Adrenal gland (tissue), 12 donors: ENCODE data around the gene KSR2. TPM values are rescaled to one million over a fixed set of nuclear protein-coding genes. Genes with fewer than 3 reads are reported as not detected.
"Not testable (repeated sequence)": the region's sequence is repeated elsewhere in the genome, so short reads cannot be mapped to it uniquely, and the experiment has no call there.

Source experiments
- DNase-seq, 7 donors: peaks; one replicate each; pipeline ENCODE4 v3.0.0-alpha.2; 2019 to 2020
- H3K27ac ChIP-seq, 5 donors: fragments of 200-600 bp; sonication (generic) in 4 of 5; 1 replicate in 3 of 5; 2 replicates in 2 of 5; pipeline versions ENCODE4 v1.5.1 to v1.8.0; 2016 to 2020; ENCODE audit warnings: mild to moderate bottlenecking in 1 of 5
- H3K27me3 ChIP-seq: fragments of 200-600 bp; 2 replicates; pipeline ENCODE4 v1.8.0; 2021
- H3K36me3 ChIP-seq, 2 donors: fragments of 200-600 bp; replicated peaks in 1 of 2; 1 replicate in 1 of 2; 2 replicates in 1 of 2; pipeline versions ENCODE4 v1.5.1 to v1.8.0; 2018 to 2022
- H3K4me1 ChIP-seq, 2 donors: fragments of 200-600 bp; replicated peaks in 1 of 2; 1 replicate in 1 of 2; 2 replicates in 1 of 2; pipeline versions ENCODE4 v1.5.1 to v1.8.0; 2018 to 2021
- H3K4me3 ChIP-seq, 4 donors: fragments of 200-600 bp; sonication (generic) in 3 of 4; one replicate each; pipeline ENCODE4 v1.5.1; 2016 to 2018
- H3K9me3 ChIP-seq, 3 donors: fragments of 200-600 bp; sonication (generic) in 1 of 3; replicated peaks in 1 of 3; 1 replicate in 2 of 3; 2 replicates in 1 of 3; pipeline versions ENCODE4 v1.5.1 to v1.8.0; 2016 to 2021
- CTCF ChIP-seq, 6 experiments: fragments of 450-650 bp in 4 of 6; fragments of 200-600 bp in 2 of 6; sonication (generic) in 1 of 6; IDR thresholded peaks; 1 replicate in 5 of 6; 2 replicates in 1 of 6; pipeline versions ENCODE4 v1.5.1 to v1.8.0; 2016 to 2021; ENCODE audit warnings: antibody characterized with exemption in 6 of 6, mild to moderate bottlenecking in 2 of 6, moderate library complexity in 1 of 6
- POLR2A ChIP-seq, 2 donors: fragments of 450-650 bp; IDR thresholded peaks; one replicate each; pipeline ENCODE4 v1.6.1; 2017; ENCODE audit warnings: antibody characterized with exemption in 2 of 2, mild to moderate bottlenecking in 2 of 2, moderate library complexity in 1 of 2
- WGBS, 4 donors: extraction: QIAGEN DNeasy Blood & Tissue Kit in 2 of 4; methylation state at CpG; one replicate each; pipeline versions ENCODE4 v1.1.5 to v1.1.7; 2013 to 2017; 5-methylcytosine and 5-hydroxymethylcytosine counted together
- intact Hi-C, 2 donors: fragments of 100-400 bp; cut with DNase I; formaldehyde crosslinking; loops; one replicate each; pipeline versions ENCODE4 v1.14.1 to v1.15.0; 2022 to 2023
- polyA plus RNA-seq, 3 donors: library from polyadenylated mRNA; stranded (reverse); fragments of 200-250 nt in 2 of 3; fragments of 350-450 nt in 1 of 3; fragmentation: Illumina TruSeq in 1 of 3; extraction: RNeasy Lipid Tissue Mini Kit (QIAGEN cat#74804) in 1 of 3; gene quantifications; one replicate each; pipeline ENCODE4 v1.2.3, GENCODE V29; 2013 to 2014
- total RNA-seq, 9 donors: library from RNA; depleted of rRNA in 4 of 9; stranded (reverse); fragments of >200 nt in 4 of 9; fragments of 120-200 nt in 1 of 9; fragmentation: NEBNext Ultra II Directional in 1 of 9; extraction: Animal tissue kit (Norgen Biotek cat#: 25700) in 1 of 9; gene quantifications; one replicate each; pipeline versions ENCODE4 v1.1.0 to v1.2.4, GENCODE V29; 2013 to 2023
- donor health status: healthy with polysubstance abuse.
- donor health status: Bipolar disorder and iron deficiency.
- donor health status: DM: yes; HTN: yes; CAD: no.
- donor health status: DM: no; HTN: no; CAD: no.
- donor health status: DM: no; HTN: no; CAD: no.
- donor health status: DM: yes; HTN: yes; CAD: no.

KSR2 gene
- total and polyA plus RNA-seq, 12 donors, result 0.03 to 2.7 (median 0.84) TPM; not detected in 3

- no peaks in the 10 kb centered on the region for H3K9me3 ChIP-seq
- TF ChIP-seq CTCF (IDR thresholded peaks at IDR 0.05) (no peak), POLR2A (IDR thresholded peaks at IDR 0.05) (no peak)
- no peaks in the 10 kb centered on the region for H3K27me3 ChIP-seq
- no peak overlapping the region for H3K4me3 ChIP-seq
- no peaks in the 10 kb centered on the region for H3K36me3 ChIP-seq
- H3K27ac ChIP-seq, result no peak overlapping the region
- 76 to 85% (median 78%) methylated on average over 4 of the region's 4 CpGs for WGBS, 4 donors
- no peak for DNase-seq
- intact Hi-C loops, result no loop called here
- H3K4me1 ChIP-seq, result no peaks in the 10 kb centered on the region
Observed at GRCh38 chr12:117900561-117900960, 68.2 kb downstream of the KSR2 start.

- Histone ChIP-seq H3K9me3 (no peaks in the 10 kb centered on the region), H3K27ac (no peak overlapping the region), H3K27me3 (no peaks in the 10 kb centered on the region), H3K36me3 (no peaks in the 10 kb centered on the region), H3K4me3 (no peak overlapping the region), H3K4me1 (no peaks in the 10 kb centered on the region)
- no peak for DNase-seq
- WGBS, 4 donors, result 75 to 82% (median 77%) methylated on average over 14 of the region's 14 CpGs
- TF ChIP-seq CTCF (IDR thresholded peaks at IDR 0.05), result no peak
- intact Hi-C loops, result no loop called here
Observed at GRCh38 chr12:117897372-117898161, 71.2 kb downstream of the KSR2 start.

GRCh38 chr12:117896009-117896408 lies 72.8 kb downstream of the KSR2 start:
- intact Hi-C loops, result no loop called here

GRCh38 chr12:117892441-117892840 lies 76.3 kb downstream of the KSR2 start:
- Histone ChIP-seq H3K4me3 (no peak overlapping the region), H3K9me3 (no peaks in the 10 kb centered on the region), H3K27me3 (no peaks in the 10 kb centered on the region), H3K36me3 (no peaks in the 10 kb centered on the region), H3K27ac (no peak overlapping the region), H3K4me1 (no peaks in the 10 kb centered on the region)
- intact Hi-C loops, result no loop called here
- no peak for DNase-seq
- no peak for TF ChIP-seq POLR2A (IDR thresholded peaks at IDR 0.05)
- no peak for TF ChIP-seq CTCF (IDR thresholded peaks at IDR 0.05)

More at GRCh38 chr12:117896009-117896408, 72.8 kb downstream of the KSR2 start:
- no peak overlapping the region for H3K4me3 ChIP-seq
- TF ChIP-seq POLR2A (IDR thresholded peaks at IDR 0.05) (no peak), CTCF (IDR thresholded peaks at IDR 0.05) (no peak)
- H3K27ac ChIP-seq, result no peak overlapping the region
- H3K36me3 ChIP-seq, result no peaks in the 10 kb centered on the region
- no peaks in the 10 kb centered on the region for H3K27me3 ChIP-seq
- WGBS, 4 donors, result 77 to 100% (median 84%) methylated on average over 1 of the region's 1 CpG
- no peaks in the 10 kb centered on the region for H3K4me1 ChIP-seq
- no peaks in the 10 kb centered on the region for H3K9me3 ChIP-seq
- DNase-seq, result no peak

GRCh38 chr12:117891265-117891664 lies 77.5 kb downstream of the KSR2 start:
- intact Hi-C loops, H3K9me3 ChIP-seq, H3K4me3 ChIP-seq, H3K27ac ChIP-seq, H3K36me3 ChIP-seq, H3K4me1 ChIP-seq, DNase-seq, H3K27me3 ChIP-seq: not testable (repeated sequence)
- WGBS, 4 donors, result 88 to 93% (median 91%) methylated on average over 3 of the region's 3 CpGs
